NCI-H2196 treated with DMSO at 0.1 percent for 48 hours (cell line): ENCODE data around the gene HBM.
"Not testable (repeated sequence)": the region's sequence is repeated elsewhere in the genome, so short reads cannot be mapped to it uniquely, and the experiment has no call there.

Experiments used
- DNase-seq: peaks from one replicate; lab custom pipeline; 2025; ENCODE audit not compliant: unreplicated experiment; lab: John Stamatoyannopoulos, UW

The HBM gene, protein sequence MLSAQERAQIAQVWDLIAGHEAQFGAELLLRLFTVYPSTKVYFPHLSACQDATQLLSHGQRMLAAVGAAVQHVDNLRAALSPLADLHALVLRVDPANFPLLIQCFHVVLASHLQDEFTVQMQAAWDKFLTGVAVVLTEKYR

DNA sequence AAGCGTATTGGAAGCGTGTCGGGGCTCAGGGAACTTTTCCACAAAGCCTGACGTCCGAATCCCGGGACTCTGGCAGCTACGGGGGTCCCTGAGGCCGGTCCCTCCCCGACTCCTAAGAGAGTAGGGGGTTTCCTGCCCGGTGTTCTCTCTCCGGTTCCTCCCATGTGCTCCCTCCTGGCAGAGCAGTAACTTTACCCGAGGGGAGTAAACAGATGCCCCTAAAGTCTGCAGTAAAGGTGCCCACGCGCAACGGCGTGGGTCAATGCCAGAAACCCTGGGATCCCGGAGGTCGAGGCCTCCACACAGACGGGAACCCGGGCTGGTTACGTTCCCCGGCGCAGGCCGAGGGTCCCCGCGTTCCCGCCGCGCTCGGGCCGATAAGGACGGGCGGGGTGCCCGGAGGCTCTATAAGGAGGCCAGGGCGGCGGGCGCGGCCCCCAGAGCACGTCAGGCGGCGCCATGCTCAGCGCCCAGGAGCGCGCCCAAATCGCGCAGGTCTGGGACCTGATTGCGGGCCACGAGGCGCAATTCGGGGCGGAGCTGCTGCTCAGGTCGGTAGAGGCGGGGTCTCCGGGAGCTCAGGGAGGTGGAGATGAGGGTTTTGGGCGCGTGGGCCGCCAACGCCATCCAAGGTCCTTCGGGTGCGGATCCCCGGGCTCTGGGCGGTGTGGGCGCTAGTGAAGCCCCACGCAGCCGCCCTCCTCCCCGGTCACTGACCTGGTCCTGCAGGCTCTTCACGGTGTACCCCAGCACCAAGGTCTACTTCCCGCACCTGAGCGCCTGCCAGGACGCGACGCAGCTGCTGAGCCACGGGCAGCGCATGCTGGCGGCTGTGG is at the start of gene HBM:
Gene HBM (plus strand): TSS at position 440 of the 836 bp plus-strand sequence. CDS start 20 bp downstream, at position 460.
- no peak for DNase-seq

DNA sequence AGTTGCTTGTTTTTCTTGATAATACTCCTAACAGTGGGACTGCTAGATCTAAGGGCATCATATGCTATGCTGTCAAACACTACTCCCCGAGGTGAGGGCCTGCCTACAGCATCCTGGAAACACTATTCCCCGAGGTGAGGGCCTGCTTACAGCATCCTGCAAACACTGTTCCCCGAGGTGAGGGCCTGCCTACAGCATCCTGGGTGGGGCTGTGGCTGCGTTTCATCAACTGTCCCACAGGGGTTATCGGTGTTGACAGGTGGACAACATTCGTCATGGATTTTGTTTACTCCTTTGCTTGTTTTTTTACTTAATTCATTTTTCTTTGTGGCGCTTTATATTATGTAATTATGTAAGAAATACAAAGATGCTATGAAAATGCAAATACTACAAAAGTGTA is 49.8 kb upstream of the HBM start:
- no peak for DNase-seq

DNA sequence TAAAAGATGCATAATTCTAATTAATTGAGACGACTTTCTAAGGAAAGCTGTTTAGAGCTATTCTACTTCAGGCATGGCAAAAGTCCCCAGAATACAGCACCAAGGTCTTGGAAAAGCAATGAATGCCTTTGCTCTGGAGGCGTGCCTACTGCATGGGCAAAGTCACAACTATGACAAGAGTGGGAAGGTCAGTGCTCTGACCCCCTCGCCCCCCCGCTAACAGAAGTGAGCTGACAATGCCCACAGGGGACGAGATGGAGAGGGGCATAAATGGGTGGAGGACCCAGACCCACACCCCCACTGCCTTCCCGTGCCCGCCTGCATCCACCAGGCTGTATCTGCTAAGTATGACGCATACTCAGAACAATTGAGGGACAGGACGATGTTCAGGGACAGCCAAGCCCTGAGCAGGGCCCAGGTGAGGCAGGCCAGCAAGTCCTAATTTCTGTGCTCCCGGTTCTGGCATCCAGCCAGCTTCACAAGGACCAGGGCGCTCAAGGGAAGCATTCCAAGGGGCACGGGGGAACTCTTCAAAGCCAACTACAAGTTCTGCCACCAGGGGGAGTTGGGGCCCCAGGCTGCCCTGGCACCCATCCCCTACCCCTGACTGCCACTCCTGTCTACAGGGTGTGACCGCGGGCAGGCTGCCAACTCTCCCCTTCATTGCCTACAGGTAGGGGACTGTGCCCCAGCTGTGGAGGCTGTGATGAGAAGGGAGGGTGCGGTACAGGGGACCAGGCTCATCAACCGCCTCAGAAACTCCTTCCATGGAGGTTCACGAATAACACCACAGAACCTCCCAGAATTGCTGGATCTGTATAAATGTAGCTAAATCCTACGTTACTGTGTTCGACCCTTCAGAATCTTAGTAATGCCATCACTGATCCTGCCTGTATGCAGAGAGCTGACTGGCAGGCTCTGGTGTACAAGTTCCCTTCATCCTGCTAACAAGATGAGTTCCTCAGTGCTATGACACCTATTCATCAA is 48.1 kb upstream of the HBM start:
- DNase-seq, result peak; percentile 40

DNA sequence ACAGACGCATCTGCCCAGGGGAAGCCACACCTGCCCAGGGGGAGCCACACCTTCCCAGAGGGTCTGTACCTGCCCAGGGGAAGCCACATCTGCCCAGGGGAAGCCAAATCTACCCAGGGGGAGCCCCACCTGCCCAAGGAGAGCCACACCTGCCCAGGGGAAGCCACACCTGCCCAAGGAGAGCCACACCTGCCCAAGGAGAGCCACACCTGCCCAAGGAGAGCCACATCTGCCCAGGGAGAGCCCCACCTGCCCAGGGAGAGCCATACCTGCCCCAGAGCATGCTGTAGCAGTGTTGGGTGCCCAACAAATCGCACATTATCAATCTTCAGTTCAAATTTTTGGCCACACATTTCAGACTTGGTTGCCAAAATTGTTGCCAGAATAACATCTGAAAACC is 46.9 kb upstream of the HBM start:
- DNase-seq, result no peak

DNA sequence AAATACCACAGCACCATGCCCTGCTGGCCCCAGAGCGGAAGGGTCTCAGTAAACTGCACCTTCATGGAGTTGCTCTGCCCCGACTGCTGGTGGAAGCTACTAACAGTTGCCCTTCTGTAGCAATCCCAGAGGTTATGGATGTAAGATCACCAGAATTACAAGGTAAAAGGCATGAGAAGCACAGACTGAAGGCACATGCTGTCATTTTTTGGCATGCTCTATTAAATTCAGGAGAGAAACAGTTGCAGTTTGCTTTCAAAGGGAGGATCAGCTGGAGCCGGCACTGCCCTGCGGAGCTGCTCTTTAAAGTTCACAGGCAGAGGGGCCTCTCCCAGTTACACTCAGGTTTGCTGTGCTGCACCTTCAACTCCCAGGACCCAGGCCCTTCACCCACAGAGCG is 46.5 kb upstream of the HBM start:
- DNase-seq, result no peak

DNA sequence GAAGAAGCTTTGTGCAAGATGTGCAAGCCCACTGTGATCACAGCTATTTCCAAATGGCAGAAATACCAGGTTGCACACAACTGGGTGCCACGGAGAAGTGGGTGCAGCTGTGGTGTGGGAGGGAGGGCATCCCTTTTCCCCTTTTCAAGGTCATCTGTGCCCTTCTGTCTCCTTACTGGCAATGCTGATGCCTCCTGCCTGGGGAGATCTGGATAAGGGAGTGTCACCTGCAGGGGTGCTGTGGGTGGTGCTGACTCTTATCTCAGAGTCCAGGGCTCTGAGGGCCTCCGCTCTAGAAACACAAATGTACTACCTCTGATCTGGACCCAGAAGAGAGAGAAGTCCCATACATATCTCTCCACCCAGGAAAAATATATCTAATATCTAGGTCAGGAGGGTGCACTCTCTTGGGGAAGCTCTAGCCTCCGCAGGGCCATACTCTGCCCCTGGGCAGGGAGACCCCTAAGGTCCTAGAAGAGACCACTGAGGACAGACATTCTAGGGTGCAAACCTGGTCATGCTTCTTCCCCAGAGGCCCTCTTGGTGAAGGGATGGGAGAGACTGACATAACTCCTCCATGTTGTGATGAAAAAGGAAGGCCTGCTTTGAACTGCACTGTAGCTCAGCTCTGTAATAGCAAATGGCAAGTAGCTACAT is 45.8 kb upstream of the HBM start:
- DNase-seq, result no peak

DNA sequence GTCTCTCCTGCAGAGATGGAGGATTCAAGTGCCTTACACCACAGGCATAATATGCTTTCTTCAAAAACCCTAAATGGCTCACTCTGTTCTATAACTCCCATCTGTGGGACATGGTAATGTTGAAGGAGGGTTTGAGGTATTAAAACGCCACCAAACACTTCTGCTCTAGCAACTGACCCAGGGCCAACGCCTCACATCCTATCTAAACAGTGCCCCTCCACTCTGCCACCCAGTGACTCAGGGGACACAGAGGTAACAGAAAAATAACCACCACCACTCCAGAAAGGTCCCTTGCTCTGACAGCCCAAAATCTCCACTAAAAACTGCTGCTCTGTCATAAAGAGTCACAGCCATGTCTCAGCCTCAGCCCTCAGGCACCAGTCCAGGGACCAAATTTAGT is 45.0 kb upstream of the HBM start:
- no peak for DNase-seq

DNA sequence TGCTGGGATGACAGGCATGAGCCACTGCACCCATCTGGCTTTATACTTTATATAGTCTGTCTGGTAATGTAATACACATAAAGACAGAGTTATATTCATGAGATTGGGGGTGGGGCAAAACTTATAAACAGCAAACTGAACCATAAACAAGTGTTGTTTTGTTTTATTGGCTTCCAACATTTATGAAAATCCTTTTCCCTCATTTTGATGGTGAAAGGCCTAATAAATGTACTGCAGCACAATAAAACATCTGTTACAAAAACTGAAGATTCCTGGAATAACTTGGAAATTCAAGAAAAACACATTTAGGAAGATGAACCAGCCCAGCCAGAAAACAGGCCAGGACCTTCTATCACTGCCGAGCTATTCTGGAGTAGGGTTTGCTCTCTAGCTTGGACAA is 43.4 kb upstream of the HBM start:
- no peak for DNase-seq

DNA sequence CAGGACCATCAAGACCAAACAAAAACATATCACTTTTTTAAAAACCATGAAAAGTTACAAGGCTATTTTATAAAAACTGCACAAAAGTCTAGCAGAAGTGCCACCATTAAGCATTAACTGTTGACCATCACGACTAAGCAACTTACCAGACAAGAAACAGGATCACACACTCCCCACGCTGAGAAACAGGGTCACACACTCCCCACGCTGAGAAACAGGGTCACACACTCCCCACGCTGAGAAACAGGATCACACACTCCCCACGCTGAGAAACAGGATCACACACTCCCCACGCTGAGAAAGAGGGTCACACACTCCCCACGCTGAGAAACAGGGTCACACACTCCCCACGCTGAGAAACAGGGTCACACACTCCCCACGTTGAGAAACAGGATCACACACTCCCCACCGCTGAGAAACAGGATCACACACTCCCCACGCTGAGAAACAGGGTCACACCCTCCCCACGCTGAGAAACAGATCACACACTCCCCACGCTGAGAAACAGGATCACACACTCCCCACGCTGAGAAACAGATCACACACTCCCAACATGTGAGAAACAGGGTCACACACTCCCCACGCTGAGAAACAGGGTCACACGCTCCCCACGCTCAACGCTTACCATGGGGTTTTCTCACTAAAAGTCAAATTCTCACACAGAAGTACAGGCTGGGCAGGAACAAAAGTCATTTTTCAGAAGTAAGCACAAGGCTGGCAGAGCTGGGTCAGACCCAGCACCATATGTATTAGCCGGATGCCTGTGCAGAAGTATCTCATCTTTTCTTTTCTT is 42.0 kb upstream of the HBM start:
- DNase-seq, result not testable (repeated sequence)

DNA sequence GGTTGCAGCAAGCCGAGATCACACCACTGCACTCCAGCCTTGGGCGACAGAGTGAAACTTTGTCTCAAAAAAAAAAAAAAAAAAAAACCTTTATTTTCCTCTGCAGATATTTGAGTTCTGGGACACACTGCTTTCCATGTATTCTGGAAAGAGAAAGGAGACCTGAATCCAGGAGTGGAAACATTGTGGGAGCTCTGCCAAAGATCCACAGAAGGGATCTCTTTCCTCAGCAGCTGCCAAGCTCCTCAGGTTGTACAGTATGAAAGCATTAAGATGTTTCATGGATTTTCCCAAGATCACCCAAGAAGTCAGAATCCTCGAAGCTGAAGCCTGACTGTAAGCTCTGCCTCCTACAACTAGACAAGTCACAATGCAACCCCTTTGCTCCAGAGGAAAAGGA is 40.8 kb upstream of the HBM start:
- no peak for DNase-seq

DNA sequence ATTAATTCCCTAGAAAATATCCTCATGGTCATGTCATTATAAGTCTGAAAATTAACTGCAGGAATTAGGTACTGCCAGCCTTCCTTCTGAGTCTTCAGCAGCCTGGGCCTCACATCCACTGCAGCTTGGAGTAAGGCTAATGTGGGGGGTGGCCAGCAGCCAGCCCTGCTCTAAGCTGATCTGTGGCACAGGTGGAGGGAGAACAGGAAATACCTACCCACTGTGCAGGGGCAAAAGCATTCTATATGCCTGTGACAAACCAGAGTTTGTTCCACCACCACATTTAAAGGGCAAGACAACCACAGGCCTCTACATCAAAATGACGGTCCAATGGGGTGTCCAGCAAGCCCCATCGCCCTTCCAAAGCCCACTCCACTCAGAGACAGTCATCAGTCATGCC is 36.7 kb upstream of the HBM start:
- no peak for DNase-seq

DNA sequence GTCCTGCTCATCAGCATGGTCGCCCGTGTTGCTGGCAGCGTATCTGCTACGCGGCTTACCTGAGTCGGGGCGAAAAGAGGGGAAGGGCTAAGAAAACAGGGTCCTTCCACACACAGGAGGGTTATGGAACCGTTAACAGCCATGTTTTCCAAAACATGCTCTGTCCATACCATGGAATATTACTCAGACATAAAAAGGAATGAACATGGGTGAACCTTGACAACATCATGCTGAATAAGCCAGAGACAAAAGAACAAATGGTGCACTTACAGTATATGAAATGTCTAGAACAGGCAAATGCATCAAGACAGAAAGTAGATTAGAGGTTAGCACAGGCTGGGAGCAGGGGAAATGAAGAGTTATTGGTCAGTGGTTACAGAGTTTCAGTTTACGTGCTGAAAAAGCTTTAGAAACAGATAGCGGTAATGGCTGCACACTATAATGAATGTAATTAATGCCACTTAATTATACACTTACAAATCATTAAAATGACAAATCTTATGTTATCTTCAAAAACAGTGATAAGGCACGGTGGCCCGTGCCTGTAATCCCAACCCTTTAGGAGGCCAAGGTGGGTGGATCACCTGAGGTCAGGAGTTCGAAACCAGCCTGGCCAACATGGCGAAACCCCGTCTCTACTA is 35.1 kb upstream of the HBM start:
- no peak for DNase-seq

DNA sequence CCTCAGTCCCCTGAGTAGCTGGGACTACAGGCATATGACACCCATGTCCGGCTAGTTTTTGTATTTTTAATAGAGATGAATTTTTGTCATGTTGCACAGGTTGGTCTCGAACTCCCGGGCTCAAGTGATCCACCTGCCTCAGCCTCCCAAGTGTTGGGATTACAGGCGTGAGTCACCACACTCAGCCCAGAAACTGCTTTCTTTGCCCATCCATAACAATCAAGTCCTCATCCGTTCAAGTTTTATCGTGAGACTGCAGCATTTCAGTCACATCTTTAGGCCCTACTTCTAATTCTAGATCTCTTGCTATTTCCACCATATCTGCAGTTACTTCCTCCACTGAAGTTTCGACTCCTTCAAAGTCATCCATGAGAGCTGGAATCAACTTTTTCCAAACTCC is 33.7 kb upstream of the HBM start:
- DNase-seq, result no peak

DNA sequence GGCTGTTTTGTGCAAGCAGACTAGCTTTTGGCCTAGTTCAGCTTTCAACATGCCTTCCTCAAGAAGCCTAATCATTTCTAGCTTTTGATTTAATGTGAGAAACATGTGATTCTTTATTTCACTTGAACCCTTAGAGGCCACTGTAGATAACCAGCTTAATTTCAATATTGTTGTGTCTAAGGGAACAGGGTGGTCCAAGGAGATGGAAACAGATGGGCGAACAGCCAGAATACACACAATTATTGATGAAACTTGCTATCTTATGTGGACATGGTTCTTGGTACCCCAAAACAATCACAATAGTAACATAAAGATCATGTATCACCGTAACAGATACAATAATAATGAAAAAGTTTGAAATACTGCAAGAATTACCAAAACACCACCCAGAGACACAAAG is 32.1 kb upstream of the HBM start:
- no peak for DNase-seq

DNA sequence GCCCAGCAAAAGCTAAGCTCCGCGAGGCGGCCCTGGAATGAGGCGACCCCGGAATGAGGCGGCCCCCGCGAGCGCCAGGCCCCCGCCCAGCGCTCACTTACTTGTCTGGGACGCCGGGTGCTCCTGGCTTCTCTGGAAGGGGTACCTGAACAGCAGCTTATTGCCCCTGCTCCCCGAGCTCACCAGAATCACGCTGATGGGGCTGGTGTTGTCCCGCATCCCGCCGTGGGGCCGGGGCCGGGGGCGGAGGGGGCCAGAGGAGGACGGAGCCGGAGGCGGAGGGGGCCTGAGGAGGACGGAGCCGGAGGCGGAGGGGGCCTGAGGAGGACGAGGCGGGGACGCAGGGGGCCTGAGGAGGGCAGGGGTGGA is 27.7 kb upstream of the HBM start:
- DNase-seq, result no peak

DNA sequence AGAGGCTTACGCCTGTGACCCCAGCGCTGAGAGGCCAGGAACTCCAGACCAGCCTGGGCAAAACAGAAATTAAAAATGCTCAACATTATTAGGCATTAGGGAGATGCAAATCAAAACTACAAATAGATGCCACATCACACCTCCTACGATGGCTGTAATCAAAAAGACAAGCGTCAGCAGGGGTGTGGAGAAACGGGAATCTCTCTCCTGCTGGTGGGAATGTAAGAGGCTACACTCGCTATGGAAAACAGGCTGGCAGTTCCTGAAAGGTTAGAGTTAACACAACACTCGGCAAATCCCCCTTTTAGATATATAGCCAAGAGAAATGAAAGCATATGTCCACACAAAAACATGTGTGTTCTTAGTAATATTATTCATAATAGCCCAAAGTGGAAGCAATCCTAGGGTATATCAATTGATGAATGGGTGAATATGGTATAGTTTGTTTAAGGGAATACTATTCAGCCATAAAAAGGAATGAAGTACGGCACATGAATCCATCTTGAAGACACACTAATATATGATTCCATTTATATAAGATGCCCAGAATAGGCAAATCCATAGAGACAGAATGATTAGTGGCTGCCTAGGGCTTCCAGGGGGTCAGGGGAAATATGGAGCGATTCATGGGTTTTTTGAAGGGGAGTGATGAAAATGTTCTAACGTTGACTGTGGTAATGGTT is 25.5 kb upstream of the HBM start:
- no peak for DNase-seq

DNA sequence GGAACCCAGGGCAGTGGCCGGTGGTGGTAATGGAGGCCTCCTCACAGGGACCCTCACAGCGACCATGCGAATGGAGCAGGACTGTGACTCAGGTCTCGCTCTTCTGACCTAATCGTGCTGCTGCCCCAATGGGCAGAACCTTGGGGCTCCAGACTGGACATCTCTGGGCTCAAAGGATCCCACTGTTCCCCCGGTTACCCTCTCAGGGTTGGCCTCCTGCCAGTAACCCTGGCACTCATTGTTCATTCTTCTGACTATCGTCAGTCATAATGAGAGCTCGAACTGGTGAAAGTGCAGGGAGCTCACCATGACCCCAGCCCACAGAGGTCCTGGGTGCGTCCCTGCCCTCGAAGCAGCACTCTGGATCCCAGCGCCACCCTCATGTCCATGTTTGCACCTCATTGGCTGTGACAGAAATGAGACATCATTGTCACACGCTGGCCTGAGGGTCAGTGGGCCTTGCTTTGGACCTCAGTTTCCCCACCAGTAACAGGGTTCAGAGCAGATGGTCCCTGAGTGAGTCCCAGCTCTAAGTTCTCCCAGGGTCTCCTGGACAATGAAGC is 23.3 kb upstream of the HBM start:
- no peak for DNase-seq

DNA sequence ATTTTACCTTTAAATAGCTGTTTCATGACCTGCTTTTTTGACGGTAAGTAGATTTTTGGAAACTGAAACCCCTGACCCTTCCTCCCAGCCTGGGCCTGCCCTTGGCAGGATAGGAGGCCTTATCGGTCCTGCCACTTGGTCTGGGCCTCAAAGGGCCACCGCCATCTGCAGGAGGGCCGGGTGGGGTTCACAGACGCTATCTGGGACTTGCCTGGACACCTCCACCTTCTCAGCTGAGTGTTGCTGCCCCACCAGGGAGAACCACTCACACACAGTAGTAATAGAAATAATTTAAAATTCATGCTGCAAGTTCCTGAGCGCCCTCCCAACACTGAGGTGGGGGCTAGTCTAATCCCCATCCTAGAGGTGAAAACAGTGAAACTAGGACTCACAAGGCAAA is 22.7 kb upstream of the HBM start:
- no peak for DNase-seq

DNA sequence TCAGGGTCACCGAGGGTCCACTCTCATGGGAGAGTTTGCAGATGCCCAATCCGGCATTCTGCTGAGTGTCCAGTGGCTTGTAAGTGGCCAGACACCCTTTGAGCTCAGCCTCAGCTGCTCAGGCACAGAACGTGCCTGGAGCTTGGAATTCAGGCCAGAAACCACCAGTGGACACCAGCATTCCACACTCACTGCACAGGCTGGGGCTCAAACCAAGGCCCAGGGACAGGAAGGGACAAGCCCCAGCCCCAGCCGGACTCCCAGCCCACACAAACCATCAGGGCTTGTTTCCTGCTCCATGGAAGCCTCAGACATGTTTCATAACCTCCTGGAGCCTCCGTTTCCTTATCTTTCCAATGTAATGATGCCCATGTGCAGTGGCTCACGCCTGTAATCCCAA is 22.3 kb upstream of the HBM start:
- DNase-seq, result no peak
